Measurements from ENCODE around the gene FOXP1. TPM values are rescaled to one million over a fixed set of nuclear protein-coding genes. Genes with fewer than 3 reads are reported as not detected.

The FOXP1 gene
- total RNA-seq, 1 experiment from 2014 or later: 5.4 TPM

DNA sequence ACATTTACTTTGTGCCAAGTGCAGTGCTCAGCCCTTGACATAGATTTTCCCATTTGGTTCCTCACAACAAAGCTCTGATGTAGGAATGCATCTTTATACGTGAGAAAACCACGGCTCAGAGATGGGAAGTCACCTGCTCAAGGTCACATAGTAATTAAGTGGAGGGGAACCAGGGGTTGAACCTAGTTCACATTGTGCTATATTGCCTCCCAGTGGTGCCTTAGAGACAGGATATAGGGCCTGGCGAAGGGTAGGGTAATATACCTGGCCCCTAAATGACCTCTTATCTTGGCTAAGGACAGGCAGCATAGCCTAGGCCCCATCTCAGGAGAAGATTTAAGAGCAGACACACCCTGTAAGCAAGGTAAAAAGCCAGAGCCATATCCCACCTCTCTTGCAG, 71.5 kb downstream of the FOXP1 start:
- DNase-seq (ENCODE audit: extremely low read depth, low read depth): no peak

DNA sequence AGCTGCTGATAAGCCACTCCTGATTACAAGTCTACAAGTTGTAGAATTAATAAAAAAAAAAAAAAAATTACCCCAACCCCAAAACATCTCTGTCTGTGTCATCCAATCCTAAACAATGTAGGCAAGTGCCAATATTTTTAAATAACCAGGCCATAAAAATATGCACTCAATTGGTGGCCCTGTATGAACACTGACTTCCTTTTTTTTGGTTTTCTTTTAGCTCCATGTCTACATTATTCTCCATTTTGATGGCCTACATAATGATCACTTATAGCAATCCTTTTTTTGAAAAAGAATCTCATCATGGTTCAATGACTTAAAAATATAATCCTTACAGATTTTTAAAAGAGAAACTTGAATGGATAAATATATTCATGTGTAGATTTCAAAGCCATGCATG, 72.1 kb downstream of the FOXP1 start:
- DNase-seq (ENCODE audit: extremely low read depth, low read depth): no peak

DNA sequence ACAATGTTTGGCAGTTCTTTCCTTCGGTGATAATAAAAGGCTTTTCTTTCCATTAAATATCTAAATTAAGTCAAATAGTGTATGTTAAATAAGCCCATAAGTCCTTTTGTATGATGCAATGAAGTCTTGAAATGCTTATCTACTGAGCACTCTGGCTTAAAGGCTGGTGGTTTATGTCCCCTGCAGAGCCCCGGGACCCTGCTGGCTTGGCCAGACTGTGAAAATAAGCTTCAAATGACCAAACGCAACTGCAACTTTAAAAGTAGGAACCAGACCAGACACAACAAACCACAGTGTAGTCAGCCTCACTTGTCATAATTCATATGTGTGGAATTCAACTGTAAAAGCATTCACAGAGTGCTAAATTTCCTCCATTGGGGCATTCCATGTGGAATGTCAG, 72.5 kb downstream of the FOXP1 start:
- no peak for DNase-seq (ENCODE audit: extremely low read depth, low read depth)

- DNase-seq (ENCODE audit: extremely low read depth, low read depth): no peak
Measured at GRCh38 chr3:71510510-71510909, 73.0 kb downstream of the FOXP1 start.

- DNase-seq (ENCODE audit: extremely low read depth, low read depth): no peak
Measured at GRCh38 chr3:71509066-71509465, 74.5 kb downstream of the FOXP1 start.

GRCh38 chr3:71505767-71506350, 77.7 kb downstream of the FOXP1 start:
- DNase-seq (ENCODE audit: extremely low read depth, low read depth): no peak

DNA sequence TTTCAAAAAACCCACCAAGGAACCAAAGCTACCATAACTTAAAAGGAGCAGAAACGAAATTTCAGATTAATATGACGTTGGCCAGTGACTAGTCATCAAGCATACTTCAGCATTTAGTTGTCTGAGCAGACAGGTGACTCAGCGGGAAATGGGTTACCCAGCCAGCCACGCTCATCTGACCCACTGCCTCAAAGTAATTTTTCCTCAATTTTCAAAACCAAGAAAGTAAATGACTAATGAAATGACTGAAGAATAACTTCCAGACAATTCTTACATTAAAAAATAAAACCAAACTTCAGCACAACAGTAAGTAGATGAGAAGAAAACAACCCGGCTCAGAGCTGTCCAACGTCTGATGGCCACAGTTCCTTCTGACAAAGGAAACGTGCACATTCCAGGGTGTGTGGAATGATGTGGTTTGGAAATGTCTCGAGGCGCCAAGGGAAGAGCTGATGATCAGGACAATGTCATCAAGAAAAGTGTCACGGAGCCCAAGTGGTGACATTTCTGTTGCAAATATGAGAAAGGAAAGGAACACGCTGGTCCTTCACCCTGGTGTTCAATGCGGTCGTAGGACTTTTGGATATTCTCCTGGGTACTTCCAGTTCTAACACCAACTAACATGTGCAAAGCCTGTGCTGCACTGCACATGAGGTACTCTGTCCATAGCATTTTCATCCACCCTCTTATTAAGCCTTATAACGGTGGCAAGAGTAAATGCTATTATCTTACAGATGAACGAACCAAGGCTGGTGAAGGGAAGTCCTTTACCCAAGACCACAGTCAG, 79.1 kb downstream of the FOXP1 start:
- DNase-seq (ENCODE audit: extremely low read depth, low read depth): no peak

- DNase-seq (ENCODE audit: extremely low read depth, low read depth): no peak
Measured at GRCh38 chr3:71503525-71504249, 79.8 kb downstream of the FOXP1 start.

- DNase-seq (ENCODE audit: extremely low read depth, low read depth): no peak
Measured at GRCh38 chr3:71502066-71502625, 81.4 kb downstream of the FOXP1 start.

DNA sequence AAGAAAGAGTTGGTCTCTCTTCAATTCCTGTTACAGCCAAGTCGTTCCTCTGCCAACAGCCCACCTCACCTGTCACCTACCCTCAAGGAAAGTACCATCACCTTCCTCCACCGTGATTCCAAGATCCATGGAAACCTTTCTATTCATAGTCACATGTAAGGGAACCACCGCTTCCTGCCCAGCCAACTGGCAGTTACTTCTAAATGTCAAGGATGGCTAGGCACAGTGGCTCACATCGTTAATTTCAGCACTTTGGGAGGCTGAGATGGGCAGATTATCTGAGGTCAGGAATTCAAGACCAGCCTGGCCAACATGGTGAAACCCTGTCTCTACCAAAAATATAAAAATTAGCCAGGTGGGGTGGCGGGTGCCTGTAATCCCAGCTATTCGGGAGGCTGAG, 82.8 kb downstream of the FOXP1 start:
- DNase-seq (ENCODE audit: extremely low read depth, low read depth): no peak

DNA sequence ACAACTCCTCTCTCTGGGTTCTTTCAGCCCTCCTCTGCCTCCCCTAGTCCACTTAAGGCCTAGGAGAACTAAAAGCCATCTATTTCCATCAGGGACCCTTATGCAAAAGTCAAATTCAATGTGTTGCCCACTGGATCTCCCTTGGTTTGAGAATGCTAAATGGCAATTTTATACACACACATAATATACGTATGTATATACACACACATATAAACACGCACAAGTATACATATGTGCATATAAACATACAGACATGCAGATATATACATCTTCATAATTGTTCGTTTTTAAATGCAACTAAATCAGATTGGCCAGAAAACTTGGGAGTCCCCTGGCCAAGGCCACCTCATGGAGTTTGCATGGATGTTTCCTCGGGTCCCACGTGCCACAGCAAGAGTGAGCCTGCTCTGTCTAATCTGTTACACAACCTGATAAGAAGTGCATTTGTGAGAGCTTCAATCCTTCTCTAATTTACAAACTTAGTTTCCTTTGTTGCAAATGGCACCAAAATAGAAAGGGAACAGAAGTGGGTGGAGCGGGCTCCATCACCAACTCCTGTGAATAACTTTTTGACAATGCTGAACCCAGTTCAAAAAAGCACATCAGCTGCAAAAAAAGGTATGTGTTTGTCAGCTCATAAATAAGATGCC, 84.2 kb downstream of the FOXP1 start:
- DNase-seq (ENCODE audit: extremely low read depth, low read depth): no peak

DNA sequence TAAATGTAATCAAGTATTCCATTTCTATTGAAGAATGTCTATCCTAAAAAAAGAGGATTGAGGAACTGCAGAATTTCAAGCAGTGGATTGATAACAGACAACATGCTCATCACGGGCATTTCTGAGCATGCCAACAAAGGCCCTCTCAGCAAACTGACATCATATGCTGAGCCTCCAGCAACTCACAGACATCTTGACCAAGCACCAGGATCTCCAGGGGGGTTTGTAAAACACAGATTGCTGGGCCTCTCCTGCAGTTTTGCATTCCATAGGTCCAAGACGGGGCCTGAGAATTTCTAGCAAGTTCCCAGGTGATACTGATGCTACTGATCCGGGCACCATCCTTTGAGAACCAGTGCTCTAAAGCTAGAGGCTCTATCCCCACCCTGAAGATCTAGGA, 85.0 kb downstream of the FOXP1 start:
- no peak for DNase-seq (ENCODE audit: extremely low read depth, low read depth)

DNA sequence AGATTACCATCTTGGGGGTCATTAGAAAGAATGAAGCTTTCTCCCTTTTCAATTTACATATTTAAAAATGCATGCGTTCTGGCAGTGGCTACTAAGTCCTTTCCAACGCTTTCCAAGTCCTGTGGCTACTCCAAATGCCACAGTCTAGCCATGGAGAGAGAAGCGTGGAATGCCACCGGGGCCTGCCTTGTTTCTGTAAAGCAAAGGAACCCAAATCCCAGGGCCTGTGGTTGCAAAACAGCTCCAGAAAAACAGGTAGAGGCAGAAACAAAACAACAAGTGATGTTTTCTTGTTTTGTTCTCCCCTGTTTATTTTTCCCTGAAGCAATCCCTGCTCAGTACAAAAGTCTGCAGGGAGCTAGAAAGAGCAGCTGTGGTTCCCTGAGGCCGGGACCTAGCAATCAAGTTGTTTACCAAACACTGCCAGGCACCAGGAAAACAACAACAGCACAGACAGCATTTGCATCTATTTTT, 85.5 kb downstream of the FOXP1 start:
- DNase-seq (ENCODE audit: extremely low read depth, low read depth): no peak

DNA sequence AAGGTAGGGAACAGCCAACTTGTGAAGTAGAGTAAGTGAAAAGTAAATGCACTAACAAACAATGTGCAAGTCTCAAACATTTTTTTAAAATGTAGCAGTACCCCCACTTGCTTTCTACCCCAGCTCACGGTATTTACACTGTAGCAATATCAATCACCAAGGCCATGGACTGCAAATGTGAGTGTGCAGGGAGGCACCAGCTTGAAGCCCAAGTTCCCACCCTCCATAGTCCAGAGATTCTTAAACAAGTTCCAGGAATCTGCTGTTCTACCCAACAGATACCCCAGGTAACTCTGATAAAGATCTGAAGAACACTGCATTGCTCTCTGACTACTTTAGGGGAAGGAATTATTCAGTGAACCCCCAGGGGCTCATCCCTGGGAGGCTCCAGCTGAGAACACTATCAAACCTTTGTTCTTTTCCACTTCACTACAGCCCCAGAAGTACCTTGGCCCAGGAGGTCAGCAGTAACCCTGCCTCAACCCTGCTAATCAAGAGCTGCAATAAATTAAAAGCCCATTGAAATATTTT, 86.1 kb downstream of the FOXP1 start:
- no peak for DNase-seq (ENCODE audit: extremely low read depth, low read depth)

- no peak for DNase-seq (ENCODE audit: extremely low read depth, low read depth)
Measured at GRCh38 chr3:71495708-71496472, 87.6 kb downstream of the FOXP1 start.

GRCh38 chr3:71494212-71494611, 89.3 kb downstream of the FOXP1 start:
- DNase-seq (ENCODE audit: extremely low read depth, low read depth): no peak

DNA sequence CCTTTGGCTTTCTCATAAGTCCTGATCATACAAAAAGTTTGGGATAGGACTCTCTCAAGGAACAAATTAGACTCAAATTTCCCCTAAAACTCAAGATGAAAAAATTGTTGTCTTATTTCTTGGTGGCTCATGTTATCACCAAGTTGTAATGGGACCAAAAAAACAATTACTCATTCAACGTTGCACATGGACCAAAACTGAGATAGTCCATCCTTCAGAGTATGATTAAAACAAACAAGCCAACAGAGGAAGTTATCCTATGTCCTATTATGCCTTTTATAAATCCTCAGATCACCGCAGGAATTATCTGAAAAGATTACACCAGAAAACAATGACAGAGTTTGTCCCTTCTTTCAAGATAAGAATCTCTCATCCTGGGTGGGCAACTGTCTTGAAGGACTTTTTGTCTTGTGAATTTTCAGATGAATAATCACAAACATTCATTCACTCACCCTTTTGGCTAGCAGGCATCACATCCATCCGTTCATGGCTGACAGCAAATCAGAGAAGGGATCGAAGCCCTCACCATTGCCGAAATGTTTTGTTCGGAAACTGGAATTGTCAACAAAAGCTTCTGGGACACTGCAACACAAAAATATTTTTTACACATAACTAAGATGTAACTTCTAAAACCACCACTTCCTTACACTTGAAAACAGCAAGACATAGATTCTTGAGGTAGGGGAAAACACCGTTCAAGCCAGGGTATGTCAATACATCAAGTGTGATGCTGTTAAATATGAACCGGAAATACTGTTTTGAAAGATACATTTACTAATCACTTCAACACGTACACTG, 90.4 kb downstream of the FOXP1 start:
- DNase-seq (ENCODE audit: extremely low read depth, low read depth): no peak

- no peak for DNase-seq (ENCODE audit: extremely low read depth, low read depth)
Measured at GRCh38 chr3:71492566-71492965, 91.0 kb downstream of the FOXP1 start.

DNA sequence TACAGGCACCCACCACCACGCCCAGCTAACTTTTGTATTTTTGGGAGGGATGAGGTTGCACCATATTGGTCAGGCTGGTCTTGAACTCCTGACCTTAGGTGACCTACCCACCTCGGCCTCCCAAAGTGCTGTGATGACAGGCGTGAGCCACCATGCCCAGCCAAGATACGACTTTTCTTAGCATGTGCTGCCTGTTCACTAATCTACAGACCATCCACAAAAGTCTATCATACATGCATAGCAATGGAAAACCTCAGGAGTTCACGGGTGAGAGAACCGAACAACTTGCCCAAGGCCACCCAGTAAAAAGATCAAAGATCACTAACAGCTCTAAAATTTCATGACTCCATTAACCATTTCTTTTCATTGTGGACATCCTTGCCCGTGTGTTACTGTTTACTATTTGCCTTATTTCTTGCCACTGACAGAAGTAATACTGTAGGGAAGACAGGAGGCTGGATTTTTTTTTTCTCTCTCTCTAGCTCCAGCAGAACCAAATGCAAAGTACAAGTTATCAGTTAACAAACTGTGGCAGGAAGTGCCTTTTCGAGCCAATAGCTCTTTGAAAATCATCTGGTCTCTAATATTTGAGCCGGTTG, 92.3 kb downstream of the FOXP1 start:
- no peak for DNase-seq (ENCODE audit: extremely low read depth, low read depth)

All from NCI-H460 (cell line).